DOHH2 (cell line): Measurements from ENCODE around the gene RABL6.

Experiments
- EZH2phosphoT487 ChIP-seq: fragments of 200-600 bp; sonication (generic); IDR thresholded peaks from 2 replicates; pipeline ENCODE4 v1.6.1; 2017; ENCODE audit warnings: borderline replicate concordance, mild to moderate bottlenecking, antibody characterized with exemption, low read length, moderate library complexity, mixed read lengths
- TF ChIP-seq, protein P1 (sequence below): fragments of 200-600 bp; sonication (generic); IDR thresholded peaks from one replicate; pipeline ENCODE4 v1.5.1; 2014; ENCODE audit warnings: antibody characterized with exemption, mild to moderate bottlenecking, low read depth, low read length; ENCODE audit not compliant: poor library complexity, severe bottlenecking

DNA sequence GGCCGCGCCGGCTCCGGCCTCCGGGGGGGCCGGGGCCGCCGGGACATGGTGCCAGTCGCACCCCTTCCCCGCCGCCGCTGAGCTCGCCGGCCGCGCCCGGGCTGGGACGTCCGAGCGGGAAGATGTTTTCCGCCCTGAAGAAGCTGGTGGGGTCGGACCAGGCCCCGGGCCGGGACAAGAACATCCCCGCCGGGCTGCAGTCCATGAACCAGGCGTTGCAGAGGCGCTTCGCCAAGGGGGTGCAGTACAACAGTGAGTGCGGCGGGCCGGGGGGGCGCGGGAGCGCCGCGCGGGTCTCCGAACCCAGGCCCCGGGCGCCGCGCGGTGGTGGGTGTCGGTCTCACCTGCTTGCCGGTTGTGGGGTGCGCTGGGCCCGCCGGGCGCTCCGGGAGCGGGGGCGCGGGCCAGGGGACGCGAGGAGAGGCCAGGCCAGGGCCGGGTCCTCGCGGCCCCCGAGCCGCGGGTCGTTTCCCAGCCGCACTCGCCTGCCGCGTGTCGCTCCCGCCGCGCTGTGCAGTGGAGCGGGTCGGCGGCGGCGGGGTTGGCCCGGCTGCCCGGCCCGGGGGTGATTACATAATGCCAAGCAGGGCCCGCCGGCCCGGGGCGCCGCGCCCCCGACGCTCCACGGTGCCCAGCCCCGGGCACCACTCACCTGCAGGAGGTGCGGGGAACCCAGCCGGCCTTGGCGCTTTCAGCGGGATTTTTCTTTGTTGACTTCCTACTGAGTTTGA, 492 bp downstream of the RABL6 start:
- TF ChIP-seq, protein P1, sequence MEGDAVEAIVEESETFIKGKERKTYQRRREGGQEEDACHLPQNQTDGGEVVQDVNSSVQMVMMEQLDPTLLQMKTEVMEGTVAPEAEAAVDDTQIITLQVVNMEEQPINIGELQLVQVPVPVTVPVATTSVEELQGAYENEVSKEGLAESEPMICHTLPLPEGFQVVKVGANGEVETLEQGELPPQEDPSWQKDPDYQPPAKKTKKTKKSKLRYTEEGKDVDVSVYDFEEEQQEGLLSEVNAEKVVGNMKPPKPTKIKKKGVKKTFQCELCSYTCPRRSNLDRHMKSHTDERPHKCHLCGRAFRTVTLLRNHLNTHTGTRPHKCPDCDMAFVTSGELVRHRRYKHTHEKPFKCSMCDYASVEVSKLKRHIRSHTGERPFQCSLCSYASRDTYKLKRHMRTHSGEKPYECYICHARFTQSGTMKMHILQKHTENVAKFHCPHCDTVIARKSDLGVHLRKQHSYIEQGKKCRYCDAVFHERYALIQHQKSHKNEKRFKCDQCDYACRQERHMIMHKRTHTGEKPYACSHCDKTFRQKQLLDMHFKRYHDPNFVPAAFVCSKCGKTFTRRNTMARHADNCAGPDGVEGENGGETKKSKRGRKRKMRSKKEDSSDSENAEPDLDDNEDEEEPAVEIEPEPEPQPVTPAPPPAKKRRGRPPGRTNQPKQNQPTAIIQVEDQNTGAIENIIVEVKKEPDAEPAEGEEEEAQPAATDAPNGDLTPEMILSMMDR: no peak
- no peak for TF ChIP-seq EZH2phosphoT487
